GM19351 (cell line): ENCODE data around the gene STYX.
A peak's percentile ranks its signal among the peaks of the same experiment; 100 is the strongest.

Experiments
- ATAC-seq: cut with Tn5 transposase; IDR thresholded peaks from one replicate; pipeline ENCODE4 v1.9.1; 2021; ENCODE audit warnings: mild to moderate bottlenecking, moderate library complexity; ENCODE audit not compliant: unreplicated experiment

Gene STYX, protein sequence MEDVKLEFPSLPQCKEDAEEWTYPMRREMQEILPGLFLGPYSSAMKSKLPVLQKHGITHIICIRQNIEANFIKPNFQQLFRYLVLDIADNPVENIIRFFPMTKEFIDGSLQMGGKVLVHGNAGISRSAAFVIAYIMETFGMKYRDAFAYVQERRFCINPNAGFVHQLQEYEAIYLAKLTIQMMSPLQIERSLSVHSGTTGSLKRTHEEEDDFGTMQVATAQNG

DNA sequence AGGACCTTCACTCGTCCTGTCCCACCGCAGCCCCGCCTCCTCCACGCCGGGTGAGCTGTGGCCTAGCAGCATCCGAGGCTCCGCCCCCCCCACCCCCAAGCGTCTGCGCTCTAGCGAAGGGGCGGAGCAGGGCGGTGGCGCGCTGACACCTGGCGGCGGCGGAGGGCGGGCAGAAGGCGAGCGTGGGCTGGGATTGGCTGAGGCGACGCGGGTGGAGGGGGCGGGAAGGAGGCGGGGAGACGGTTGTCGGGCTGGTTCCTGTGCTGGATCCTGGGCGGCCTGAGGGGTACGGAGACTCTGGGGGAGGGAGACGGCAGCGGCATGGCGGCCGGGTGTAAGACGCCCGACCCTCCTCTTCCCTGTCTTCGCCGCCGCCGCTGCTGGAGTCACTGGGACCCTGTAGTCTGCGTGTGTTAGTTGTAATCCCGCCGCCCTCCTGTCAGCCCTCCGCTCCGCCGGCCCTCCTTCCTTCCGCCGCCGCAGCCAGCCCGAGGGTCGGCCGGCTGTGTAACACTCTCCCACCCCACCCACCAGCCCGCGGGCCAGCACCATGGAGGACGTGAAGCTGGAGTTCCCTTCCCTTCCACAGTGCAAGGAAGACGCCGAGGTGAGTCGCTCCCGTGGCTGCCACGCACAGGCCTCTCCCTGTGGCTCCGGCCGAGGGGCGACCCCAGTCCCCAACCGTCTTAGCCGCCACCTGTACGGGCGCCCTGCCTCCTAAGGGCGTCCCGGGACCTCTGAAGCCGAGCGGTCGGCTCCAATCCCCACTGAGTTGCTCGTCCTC, at the start of gene STYX:
Gene STYX, plus strand, starts transcription at position 242 of the 784 bp plus-strand sequence. Its CDS starts 309 bp downstream, at position 551.
- ATAC-seq, result peak; percentile 90

DNA sequence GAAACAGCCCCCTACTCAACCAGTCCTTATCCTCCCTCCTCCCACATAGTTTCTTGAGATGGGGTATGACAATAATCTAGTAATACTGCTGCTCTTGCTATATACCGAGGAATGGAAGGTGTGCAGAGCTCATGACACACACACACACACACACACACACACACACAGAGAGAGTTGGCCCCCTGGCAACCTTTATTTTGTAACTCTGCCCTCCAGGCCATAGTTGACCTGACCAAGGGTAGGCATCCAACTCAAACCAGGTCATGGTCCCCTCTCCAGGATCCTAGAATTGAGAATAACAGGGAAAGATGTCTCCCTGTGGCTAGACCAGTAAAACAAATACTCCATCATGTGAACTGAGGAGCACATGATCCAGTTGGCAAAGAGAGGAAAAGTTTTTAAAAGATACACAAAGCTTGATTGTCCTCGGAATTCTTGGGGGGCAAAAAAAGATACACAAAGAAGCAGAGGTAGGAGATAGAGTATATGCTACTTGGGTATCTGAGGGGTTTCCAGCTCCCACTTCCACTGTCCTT, 45.9 kb upstream of the STYX start:
- ATAC-seq, result no peak

DNA sequence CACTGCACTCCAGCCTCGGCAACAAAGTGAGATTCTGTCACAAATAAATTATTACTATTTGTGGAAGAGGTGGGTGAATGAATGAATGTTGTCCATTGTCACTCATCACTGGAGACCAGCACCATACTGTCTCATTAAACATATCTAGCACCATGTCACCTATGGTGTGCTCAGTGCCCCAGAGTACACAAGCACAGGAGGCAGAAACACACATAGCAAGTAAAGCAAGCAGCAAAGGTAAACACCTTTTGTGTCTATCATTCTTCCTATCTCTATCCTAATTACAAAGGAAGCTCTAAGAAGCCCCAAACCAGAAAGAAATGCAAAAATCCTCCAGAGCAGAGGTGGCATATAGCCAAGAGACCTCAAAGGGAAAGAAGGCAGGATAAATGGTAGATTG, 43.8 kb upstream of the STYX start:
- ATAC-seq, result no peak

DNA sequence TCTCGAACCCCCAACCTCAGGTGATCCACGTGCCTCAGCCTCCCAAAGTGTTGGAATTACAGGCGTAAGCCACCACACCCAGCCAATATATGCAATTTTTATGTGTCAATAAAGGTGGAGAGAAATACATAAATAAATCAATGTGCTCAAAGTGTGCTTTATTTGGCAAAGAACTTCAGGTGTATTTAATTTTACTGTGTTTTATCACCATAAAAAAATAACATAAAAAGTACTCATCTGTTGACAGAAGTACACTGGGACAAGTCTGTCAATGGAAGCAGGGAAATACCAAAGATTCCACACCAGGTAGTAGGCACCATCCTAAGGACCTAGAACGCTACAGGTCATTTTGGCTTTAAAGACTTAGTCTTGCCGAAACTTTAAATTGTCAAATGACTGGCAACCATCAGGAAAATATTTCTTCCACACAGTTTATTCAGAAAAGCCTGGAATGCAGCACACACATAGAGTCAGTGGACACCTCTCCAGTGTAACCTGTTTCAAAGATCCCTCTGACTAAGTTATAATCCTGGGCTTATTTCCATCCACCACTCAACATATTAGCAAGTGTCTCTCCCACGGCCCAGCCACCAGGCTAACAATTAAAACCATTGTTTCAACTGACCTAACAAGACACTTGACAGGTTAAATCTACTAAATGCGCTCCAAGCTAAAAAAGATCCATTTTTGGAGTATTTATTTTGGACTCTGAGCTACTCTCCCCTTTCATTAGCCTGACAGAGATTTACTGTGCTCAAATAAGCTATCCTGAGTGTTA, 38.8 kb upstream of the STYX start:
- no peak for ATAC-seq

DNA sequence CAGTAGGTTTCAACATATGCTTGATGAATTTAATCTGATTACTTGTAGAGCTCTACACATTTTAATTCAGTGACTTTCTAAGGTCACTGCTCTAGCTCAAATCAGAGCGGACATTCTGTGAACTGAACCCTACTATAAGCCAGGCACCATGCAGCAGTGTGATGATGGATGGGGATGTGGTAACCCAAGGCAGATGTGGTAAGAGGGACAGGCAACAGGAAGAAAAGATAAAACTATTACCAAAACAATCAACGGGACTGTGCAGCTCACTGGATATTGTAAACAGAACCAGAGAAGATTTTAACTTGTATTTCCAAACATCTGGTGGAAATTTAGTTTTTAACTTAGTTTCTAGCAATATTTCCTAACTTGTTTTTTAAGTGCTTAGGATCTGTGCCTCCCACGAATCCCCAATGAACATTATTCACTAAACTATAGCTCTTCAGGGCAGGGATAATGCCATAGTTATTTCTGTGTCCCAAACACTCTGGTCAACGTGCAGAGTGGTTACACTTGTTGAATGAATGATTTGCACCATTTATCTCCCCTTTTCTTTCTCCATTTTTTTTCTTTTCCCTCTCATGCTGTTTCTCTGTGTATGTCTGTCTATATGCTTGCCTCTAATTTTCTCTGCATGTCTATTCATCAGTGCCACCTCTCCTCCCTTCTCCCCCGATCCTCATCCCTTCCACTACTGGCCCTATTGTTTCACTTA, 37.6 kb upstream of the STYX start:
- ATAC-seq, result no peak

DNA sequence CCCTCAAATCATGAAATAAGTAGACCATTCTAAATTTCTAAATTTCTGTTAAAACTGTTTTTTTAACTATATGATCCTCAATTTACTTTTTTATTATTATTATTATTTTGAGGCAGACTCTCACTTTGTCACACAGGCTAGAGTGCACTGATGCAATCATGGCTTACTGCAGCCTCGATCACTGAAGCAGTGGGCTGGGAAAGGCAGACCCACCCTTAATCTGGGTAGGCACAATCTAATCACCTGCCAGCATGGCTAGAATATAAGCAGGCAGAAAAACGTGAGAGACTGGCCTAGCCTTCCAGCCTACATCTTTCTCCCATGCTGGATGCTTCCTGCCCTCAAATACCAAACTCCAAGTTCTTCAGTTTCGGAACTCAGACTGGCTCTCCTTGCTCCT, 36.9 kb upstream of the STYX start:
- ATAC-seq, result no peak

DNA sequence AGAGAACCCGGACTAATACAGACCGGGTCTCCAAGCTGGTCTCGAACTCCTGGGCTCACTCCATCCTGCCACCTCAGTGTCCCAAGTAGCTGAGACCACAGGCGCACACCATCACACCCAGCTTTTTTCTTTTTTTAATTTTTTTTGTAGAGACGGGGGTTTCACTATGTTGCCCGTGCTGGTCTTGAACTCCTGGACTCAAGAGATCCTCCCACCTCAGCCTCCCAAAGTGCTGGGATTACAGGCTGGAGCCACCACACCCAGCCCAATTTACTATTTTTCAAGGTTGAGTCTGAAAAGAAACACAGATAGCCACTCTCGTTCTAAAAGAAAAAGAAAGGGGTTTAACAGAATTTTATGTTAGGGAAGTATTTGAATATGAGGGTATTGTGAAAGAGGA, 36.4 kb upstream of the STYX start:
- ATAC-seq, result no peak

DNA sequence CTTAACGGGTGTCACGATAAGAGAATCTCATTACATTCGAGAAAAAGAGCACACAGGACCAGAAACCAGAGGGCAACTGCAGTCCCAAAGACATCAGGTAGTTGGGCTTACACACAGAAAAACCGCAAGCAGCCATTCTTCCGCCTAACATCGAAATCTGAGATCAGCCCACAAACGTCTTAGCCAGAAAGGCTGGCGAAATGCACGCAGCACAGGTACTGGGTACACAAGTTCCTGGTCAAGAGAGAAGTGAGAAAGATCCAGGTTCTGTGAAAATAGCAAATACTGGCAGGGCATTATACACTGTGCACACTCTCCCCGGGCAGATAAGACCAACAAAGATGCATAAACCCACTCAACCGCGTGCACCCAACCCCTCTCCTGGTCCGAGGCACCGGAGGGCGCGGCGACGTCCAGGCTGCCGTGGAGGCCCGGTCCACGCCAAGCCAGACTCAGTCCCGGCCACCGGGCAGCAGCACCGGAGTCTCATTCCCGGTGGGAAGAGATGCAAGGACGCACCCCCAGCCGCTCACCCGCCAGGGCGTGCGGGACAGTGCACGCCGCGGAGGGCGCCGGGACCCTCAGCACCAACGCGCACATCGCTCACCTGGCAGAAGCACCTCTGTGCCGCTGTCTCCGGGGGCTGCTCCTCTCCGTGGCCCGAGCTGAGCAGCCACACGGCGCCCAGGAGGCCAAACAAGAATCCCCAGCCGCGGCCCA, 35.0 kb upstream of the STYX start:
- ATAC-seq, result peak; percentile 54

DNA sequence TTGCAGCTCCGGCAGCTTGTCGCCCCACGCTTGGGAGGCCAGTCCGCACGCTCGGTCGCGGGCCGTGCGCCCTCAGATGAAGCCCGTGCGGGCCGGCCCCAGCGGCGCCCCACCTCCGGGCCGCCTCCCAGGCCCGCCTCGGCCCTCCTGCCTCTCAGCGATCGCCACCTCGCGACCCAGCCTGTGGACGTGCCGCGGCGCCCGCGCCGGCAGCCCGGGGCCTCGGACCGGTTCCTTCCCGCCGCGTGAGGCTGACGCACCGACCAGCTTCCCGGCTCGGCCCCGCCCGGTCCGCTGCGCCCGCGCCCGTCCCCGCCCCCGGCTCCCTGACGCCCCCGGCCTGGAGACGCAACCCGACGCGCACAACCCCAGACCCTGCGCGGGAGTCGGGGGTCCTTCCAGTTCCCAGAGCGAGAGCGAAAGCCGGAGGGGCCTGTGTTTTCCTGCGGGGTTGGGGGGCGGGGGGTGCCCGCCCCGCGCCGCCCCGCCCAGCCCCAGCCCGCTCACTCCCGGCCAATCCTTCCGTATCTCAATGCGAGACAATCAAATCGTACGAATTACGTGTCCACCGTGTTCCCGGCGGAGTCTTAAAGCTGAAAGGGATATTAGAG, 34.4 kb upstream of the STYX start, which contains the start of gene ERO1A:
Gene ERO1A, minus strand, starts transcription at position 78 of the 611 bp plus-strand sequence. Its CDS starts 77 bp downstream, at position 1.
- peak; percentile 65 for ATAC-seq

DNA sequence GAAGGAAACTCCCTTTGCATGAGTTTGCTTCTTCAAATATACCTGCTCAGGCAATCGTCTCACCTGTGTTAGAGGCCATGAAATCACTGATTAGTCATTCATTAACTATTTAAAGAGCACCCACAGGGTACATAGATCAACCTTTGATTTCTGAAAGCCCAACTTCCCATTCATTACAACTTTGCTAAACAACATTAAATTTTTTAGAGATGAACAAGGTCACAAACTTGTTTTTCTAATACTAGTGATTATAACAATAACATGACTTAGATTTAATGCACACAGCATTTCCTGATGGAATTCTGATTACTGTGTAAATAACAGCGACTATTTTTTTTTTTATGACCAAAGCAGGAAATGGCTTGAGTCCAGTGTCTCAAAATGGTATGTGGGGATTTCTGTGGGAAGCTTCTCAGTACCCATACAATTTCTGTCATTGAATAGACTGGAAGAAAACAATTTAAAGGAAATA, 29.2 kb upstream of the STYX start:
- no peak for ATAC-seq

DNA sequence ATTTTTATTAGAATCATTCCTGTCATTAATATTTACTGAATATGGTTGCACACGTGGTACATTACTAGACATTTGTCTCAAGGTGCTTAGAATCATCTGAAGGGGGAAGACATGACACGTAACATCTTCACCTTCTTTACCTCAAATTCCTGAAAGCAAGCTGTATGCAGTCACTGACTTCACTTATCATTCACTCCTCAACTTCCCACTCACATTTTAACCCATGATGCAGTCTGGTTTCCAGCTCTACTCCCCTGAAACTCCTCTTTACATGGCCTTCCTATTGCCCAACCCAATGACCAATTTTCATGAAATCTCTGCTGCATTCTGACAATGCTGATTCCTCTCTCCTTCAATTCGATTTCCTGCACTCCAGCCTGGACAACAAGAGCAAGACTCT, 28.7 kb upstream of the STYX start:
- no peak for ATAC-seq

DNA sequence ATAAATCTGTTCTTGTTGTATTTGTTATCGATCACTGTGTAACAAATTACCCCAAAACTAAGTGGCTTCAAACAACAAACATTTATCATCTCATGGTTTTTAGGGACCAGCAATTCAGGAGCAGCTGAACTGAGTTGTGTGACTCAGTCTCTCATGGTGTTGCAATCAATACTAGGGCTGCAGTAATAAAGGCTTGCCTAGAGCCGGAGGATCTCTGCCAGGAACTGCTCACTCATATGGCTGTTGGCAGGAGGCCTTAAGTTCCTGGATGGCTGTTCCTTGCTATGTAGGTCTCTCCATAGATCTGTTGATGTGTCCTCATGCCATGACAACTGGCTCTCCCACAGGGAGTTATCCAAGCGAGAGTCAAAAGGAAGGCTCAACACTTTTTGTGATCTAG, 26.7 kb upstream of the STYX start:
- ATAC-seq, result no peak

DNA sequence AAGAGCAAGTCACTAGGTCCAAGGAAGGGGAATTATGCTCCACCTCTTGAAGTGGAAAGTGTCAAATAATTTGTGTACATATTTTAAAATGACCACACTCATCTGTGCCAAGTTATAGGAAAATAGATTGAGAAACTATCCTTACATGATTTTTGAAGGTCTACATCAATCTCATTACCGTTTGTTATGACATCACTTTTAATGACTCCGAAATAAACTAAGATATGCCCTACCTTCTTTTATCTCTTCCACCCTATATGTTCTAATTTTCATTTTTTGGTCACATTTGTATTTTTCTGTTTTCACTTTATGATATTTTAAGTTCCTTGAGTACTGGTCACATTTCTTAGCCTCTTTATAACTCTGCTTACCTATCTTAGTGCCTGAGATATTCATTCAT, 26.3 kb upstream of the STYX start:
- no peak for ATAC-seq

DNA sequence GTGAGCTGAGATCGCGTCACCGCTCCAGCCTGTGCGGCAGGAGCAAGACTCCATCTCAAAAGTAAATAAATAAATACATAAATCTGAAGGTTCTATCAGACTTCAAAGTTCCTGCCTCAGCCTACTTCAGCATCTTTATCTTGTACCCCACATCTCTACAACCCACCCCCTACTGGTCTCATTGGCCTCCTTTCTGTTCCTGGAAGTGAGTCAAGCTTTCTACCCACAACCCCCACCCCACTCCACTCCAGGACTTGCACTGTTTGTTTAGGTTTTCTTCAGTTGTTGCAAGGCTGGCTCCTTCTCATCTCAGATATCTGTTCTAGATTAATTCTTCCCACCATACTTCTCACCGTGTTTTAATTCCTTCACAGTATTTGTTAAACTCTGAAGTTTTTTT, 23.7 kb upstream of the STYX start:
- ATAC-seq, result no peak

DNA sequence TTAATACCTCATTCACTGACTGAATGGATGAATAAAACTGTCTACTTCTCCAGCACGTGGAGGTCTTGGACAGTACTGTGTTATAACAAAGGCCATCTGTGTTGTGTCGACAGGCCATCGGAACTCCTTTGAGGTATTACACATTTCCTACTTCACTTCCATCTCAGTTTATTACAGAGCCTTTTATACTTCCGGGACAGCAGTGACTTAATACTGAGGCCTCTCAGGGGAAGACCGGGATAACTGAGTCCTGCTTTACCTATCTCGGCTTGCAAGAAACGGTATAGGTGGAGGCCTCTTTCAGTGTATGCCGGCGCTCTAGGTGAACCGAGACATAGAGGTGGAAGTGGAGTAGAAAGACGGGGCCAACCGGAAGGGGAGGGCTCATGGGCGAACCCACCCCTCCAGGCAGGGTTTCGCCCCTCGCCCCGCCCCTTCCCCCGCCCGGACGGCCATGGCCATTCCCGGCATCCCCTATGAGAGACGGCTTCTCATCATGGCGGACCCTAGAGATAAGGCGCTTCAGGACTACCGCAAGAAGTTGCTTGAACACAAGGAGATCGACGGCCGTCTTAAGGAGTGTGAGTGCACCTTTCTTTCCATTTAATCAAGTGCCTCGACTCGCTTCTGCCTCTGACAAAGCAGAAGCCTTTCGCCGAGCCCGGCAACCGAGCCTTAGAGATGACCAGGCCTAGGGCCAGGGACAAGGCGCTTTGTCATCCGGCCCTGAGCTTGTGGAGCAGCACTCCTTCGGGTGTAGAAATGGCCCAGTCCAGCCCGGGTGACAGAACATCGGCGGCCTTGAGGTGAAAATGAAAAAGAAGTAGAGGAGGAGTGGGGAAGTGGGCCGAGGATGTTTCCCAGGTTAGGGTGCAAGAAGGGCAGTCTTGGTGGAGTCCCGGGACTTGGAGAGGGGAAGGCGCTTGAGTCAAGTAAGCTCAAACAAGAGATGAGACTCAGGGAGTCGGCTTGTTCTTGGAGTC, 23.0 kb upstream of the STYX start, which contains the start of gene PSMC6:
Gene PSMC6, plus strand, starts transcription at position 477 of the 983 bp plus-strand sequence. Its CDS starts 20 bp downstream, at position 497.
- peak; percentile 97 for ATAC-seq

DNA sequence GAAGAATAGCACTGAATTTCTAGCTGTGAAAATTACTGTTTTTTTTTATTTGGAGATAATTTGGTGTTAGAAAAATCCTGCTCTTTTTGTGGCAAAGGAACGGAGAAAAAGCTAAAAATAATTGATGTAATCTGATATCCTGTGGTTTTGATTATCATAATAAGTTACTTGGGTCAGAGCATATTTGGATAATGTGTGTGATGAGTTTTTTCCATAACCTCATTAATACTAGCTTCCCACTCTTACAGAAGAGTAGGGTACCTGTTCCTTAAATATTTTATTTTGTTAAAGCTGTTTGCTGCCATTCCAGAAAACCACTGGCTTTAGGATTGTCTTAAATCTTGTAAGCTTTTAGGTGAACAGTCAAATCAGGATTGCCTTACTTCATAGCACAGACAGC, 18.3 kb upstream of the STYX start:
- ATAC-seq, result no peak

DNA sequence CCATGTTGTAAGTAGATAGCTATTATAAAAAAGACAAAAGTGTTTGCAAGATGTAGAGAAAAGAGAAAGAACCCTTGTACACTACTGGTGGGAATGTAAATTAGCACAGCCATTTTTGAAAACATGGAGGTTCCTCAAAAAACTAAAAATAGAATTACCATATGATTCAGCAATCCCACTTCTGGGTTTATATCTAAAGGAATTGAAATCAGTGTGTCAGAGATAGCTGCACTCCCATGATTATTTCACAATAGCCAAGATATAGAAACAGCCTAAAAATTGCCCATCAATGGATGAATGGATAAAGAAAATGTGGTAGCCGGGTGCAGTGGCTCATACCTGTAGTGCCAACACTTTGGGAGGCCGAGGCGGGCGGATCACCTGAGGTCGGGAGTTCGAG, 13.8 kb upstream of the STYX start:
- ATAC-seq, result no peak
